ENCODE data around the gene TAP2. TPM values are rescaled to one million over a fixed set of nuclear protein-coding genes. Genes with fewer than 3 reads are reported as not detected.
A peak's percentile ranks its signal among the peaks of the same experiment; 100 is the strongest.

TAP2 gene
- total and polyA plus RNA-seq, 2 of the 13 experiments (the other 11 are each of a cell fraction or from before 2014, with no cell fraction given) = 10.3 to 17.6 TPM

GRCh38 chr6:32838114-32838958 is at the start of gene TAP2 (continued):
- TF ChIP-seq ZMAT5 (CRISPR knock-in tag; IDR thresholded peaks at IDR 0.05; ENCODE audit: borderline replicate concordance, low read depth) (no peak), HOXA3 (CRISPR knock-in tag; IDR thresholded peaks at IDR 0.05) (peak; percentile 82), ZNF788 (CRISPR knock-in tag; IDR thresholded peaks at IDR 0.05; ENCODE audit: borderline replicate concordance) (peak; percentile 88; the same call in 1 of the 2 replicates), CEBPB (IDR thresholded peaks at IDR 0.05; ENCODE audit: borderline replicate concordance, low read depth, low read length) (no peak), ZNF329 (CRISPR knock-in tag; IDR thresholded peaks at IDR 0.05; ENCODE audit: low read depth) (0 out of 2 replicates have a peak, but pooled peaks have one; percentile 45), DPF2 (CRISPR knock-in tag; IDR thresholded peaks at IDR 0.05; ENCODE audit: borderline replicate concordance, low read depth) (no peak), ZNF34 (CRISPR knock-in tag; IDR thresholded peaks at IDR 0.05; ENCODE audit: borderline replicate concordance) (no peak; the same call in 1 of the 2 replicates), ZFP37 (CRISPR knock-in tag; IDR thresholded peaks at IDR 0.05; ENCODE audit: borderline replicate concordance) (peak; percentile 91; the same call in 1 of the 2 replicates), ZNF10 (CRISPR knock-in tag; IDR thresholded peaks at IDR 0.05; ENCODE audit: borderline replicate concordance, low read depth) (no peak), FOXJ3 (CRISPR knock-in tag; IDR thresholded peaks at IDR 0.05; ENCODE audit: borderline replicate concordance) (peak; percentile 81; the same call in 1 of the 2 replicates), SKI (IDR thresholded peaks at IDR 0.05; ENCODE audit: partially characterized antibody) (no peak), SIX4 (CRISPR knock-in tag; IDR thresholded peaks at IDR 0.05) (no peak), KAT8 (CRISPR knock-in tag; IDR thresholded peaks at IDR 0.05) (peak; percentile 88), ZNF563 (CRISPR knock-in tag; IDR thresholded peaks at IDR 0.05) (peak; percentile 67; the same call in 1 of the 2 replicates), TCF7 (IDR thresholded peaks at IDR 0.05; ENCODE audit: low read depth) (no peak), FOXA3 (CRISPR knock-in tag; IDR thresholded peaks at IDR 0.05) (peak; percentile 64), SATB2 (CRISPR knock-in tag; IDR thresholded peaks at IDR 0.05) (0 out of 2 replicates have a peak, but pooled peaks have one; percentile 65), FOSL1 (CRISPR knock-in tag; IDR thresholded peaks at IDR 0.05; ENCODE audit: borderline replicate concordance) (no peak), AHR (CRISPR knock-in tag; IDR thresholded peaks at IDR 0.05) (peak; percentile 86; the same call in 1 of the 2 replicates), AKNA (CRISPR knock-in tag; IDR thresholded peaks at IDR 0.05; ENCODE audit: borderline replicate concordance) (peak; percentile 66; the same call in 1 of the 2 replicates), HOXA5 (CRISPR knock-in tag; IDR thresholded peaks at IDR 0.05) (peak; percentile 86), SAP130 (CRISPR knock-in tag; IDR thresholded peaks at IDR 0.05; ENCODE audit: low read depth) (peak; percentile 96)
- TF ChIP-seq, protein P1, sequence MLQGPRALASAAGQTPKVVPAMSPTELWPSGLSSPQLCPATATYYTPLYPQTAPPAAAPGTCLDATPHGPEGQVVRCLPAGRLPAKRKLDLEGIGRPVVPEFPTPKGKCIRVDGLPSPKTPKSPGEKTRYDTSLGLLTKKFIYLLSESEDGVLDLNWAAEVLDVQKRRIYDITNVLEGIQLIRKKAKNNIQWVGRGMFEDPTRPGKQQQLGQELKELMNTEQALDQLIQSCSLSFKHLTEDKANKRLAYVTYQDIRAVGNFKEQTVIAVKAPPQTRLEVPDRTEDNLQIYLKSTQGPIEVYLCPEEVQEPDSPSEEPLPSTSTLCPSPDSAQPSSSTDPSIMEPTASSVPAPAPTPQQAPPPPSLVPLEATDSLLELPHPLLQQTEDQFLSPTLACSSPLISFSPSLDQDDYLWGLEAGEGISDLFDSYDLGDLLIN (CRISPR knock-in tag; IDR thresholded peaks at IDR 0.05; ENCODE audit: borderline replicate concordance) = no peak
